ENCODE results near the gene BTG1. TPM values are rescaled to one million over a fixed set of nuclear protein-coding genes. Genes with fewer than 3 reads are reported as not detected.

Gene BTG1
- total RNA-seq, 1 experiment from 2014 or later = 32.7 TPM

GRCh38 chr12:92107094-92107493 is 38.6 kb downstream of the BTG1 start:
- Histone ChIP-seq H4K5ac (ENCODE audit: insufficient read length, low read depth, low read length) (no peak overlapping the region), H3K27ac (ENCODE audit: insufficient read length, low read depth, low read length) (no peak overlapping the region), H2BK20ac (ENCODE audit: low read depth, low read length, poor library complexity, severe bottlenecking) (no peak overlapping the region), H3K9ac (ENCODE audit: extremely low read depth, insufficient read length, low read length) (no peak overlapping the region), H4K8ac (replicated peaks; ENCODE audit: insufficient read length, low read depth, low read length) (no peak overlapping the region), H3K27me3 (ENCODE audit: insufficient read depth, low read length) (no peaks in the 10 kb centered on the region), H3K23ac (ENCODE audit: insufficient read length, low read depth, low read length) (no peak overlapping the region), H3K4me2 (ENCODE audit: insufficient read depth, insufficient read length, low read length) (peak overlapping the region; percentile 23), H3K14ac (ENCODE audit: insufficient read depth, low read length) (no peak overlapping the region), H4K91ac (ENCODE audit: insufficient read length, low read depth, low read length) (no peak overlapping the region), H3K18ac (ENCODE audit: insufficient read length, low read depth, low read length) (no peak overlapping the region), H3K56ac (ENCODE audit: insufficient read length, low read depth, low read length) (no peak overlapping the region), H2BK120ac (ENCODE audit: low read depth, low read length, poor library complexity, severe bottlenecking) (no peak overlapping the region), H4K20me1 (ENCODE audit: control insufficient read depth, insufficient read depth, insufficient read length) (no peaks in the 10 kb centered on the region), H3K4me1 (ENCODE audit: insufficient read depth, low read length) (peaks cover 7% of the 10 kb centered on the region; the same call in 1 of the 2 replicates), H3K4ac (ENCODE audit: low read depth, low read length) (no peak overlapping the region), H3K79me2 (ENCODE audit: insufficient read depth, low read length) (no peaks in the 10 kb centered on the region), H3K79me1 (ENCODE audit: insufficient read depth, low read depth, low read length, poor library complexity, severe bottlenecking) (no peaks in the 10 kb centered on the region), H2BK12ac (ENCODE audit: insufficient read length, low read depth, low read length) (no peak overlapping the region), H3T11ph (ENCODE audit: low read length) (no peak overlapping the region), H2BK5ac (ENCODE audit: insufficient read length, low read length) (no peak overlapping the region), H2AFZ (ENCODE audit: low read length) (no peak overlapping the region), H3K23me2 (ENCODE audit: insufficient read length, low read depth, low read length, poor library complexity, severe bottlenecking) (no peaks in the 10 kb centered on the region), H2BK15ac (ENCODE audit: low read depth, low read length) (no peak overlapping the region), H3K9me3 (ENCODE audit: control insufficient read depth, low read depth, low read length) (no peaks in the 10 kb centered on the region), H2AK5ac (ENCODE audit: insufficient read length, low read length) (no peak overlapping the region)
- H3K27me3 Mint-ChIP-seq (ENCODE audit: low read depth) = no peaks in the 10 kb centered on the region
- peak overlapping the region in 1 of 2 experiments; percentile 66; a peak in 3 of 5 replicates for H3K4me3 Mint-ChIP-seq
- WGBS (ENCODE audit: extremely low coverage, insufficient read length, low lambda C conversion rate) = no CpG with 5 or more reads among the region's 4 CpGs
- peak overlapping the region; percentile 76 to 99 (median 84) for H3K27ac Mint-ChIP-seq
- peaks cover 55% of the 10 kb centered on the region in 2 experiments for H3K4me1 Mint-ChIP-seq
- H3K36me3 Mint-ChIP-seq (ENCODE audit: insufficient read depth in 1 of 3, low read depth in 3 of 3) = no peaks in the 10 kb centered on the region
- H3K9me3 Mint-ChIP-seq = no peaks in the 10 kb centered on the region; a peak in 1 of 5 replicates
- no peak for DNase-seq
- no peak for TF ChIP-seq CTCF (conservative IDR thresholded peaks at IDR 0.05)
